Activated T-cell treated with anti-CD3 and anti-CD28 coated beads for 1 hour (primary cell): ENCODE data around the gene AHCYL2.
"Not testable (repeated sequence)": the region's sequence is repeated elsewhere in the genome, so short reads cannot be mapped to it uniquely, and the experiment has no call there.

Experiments
- DNase-seq: peaks from one replicate; pipeline ENCODE4 v3.0.0-alpha.2; 2020; ENCODE audit warnings: low read depth

AHCYL2 gene

GRCh38 chr7:129245533-129245932 lies 20.7 kb downstream of the AHCYL2 start:
- DNase-seq: no peak

GRCh38 chr7:129247087-129247486 lies 22.3 kb downstream of the AHCYL2 start:
- DNase-seq: no peak

- DNase-seq: no peak
Observed at GRCh38 chr7:129252128-129252527, 27.3 kb downstream of the AHCYL2 start.

- DNase-seq: not testable (repeated sequence)
Observed at GRCh38 chr7:129252603-129253002, 27.8 kb downstream of the AHCYL2 start.

GRCh38 chr7:129255800-129256199 lies 31.0 kb downstream of the AHCYL2 start:
- no peak for DNase-seq

GRCh38 chr7:129256221-129256620 lies 31.4 kb downstream of the AHCYL2 start:
- no peak for DNase-seq

- no peak for DNase-seq
Observed at GRCh38 chr7:129257168-129257567, 32.3 kb downstream of the AHCYL2 start.

- DNase-seq: no peak
Observed at GRCh38 chr7:129258649-129259389, 34.0 kb downstream of the AHCYL2 start.

- no peak for DNase-seq
Observed at GRCh38 chr7:129262324-129262723, 37.5 kb downstream of the AHCYL2 start.

- no peak for DNase-seq
Observed at GRCh38 chr7:129263168-129263567, 38.3 kb downstream of the AHCYL2 start.

GRCh38 chr7:129264534-129264933 lies 39.7 kb downstream of the AHCYL2 start:
- no peak for DNase-seq

- no peak for DNase-seq
Observed at GRCh38 chr7:129265328-129265727, 40.5 kb downstream of the AHCYL2 start.

GRCh38 chr7:129266181-129266580 lies 41.4 kb downstream of the AHCYL2 start:
- no peak for DNase-seq

GRCh38 chr7:129270077-129270476 lies 45.2 kb downstream of the AHCYL2 start:
- DNase-seq: no peak

- DNase-seq: peak; percentile 48
Observed at GRCh38 chr7:129271500-129272355, 46.9 kb downstream of the AHCYL2 start.

GRCh38 chr7:129273936-129274335 lies 49.1 kb downstream of the AHCYL2 start:
- DNase-seq: no peak

- no peak for DNase-seq
Observed at GRCh38 chr7:129277629-129278028, 52.8 kb downstream of the AHCYL2 start.

- no peak for DNase-seq
Observed at GRCh38 chr7:129278688-129279087, 53.9 kb downstream of the AHCYL2 start.

- no peak for DNase-seq
Observed at GRCh38 chr7:129279757-129280156, 54.9 kb downstream of the AHCYL2 start.

- DNase-seq: no peak
Observed at GRCh38 chr7:129281163-129281562, 56.3 kb downstream of the AHCYL2 start.

- no peak for DNase-seq
Observed at GRCh38 chr7:129282865-129283264, 58.0 kb downstream of the AHCYL2 start.

- no peak for DNase-seq
Observed at GRCh38 chr7:129283936-129284335, 59.1 kb downstream of the AHCYL2 start.

GRCh38 chr7:129285111-129285510 lies 60.3 kb downstream of the AHCYL2 start:
- DNase-seq: no peak
